MM.1S (cell line): ENCODE measurements around the gene TMOD4.

ENCODE experiments used
- DNase-seq: peaks from one replicate; pipeline ENCODE4 v3.0.0-alpha.2; 2015
- H2AFZ ChIP-seq: fragments of 300-600 bp; sonication (generic); 2 replicates; pipeline ENCODE4 v1.6.0; 2016; ENCODE audit warnings: antibody characterized with exemption, low read length
- H3F3A ChIP-seq: fragments of 300-600 bp; sonication (generic); 2 replicates; pipeline ENCODE4 v1.6.1; 2016; ENCODE audit warnings: mild to moderate bottlenecking, antibody characterized with exemption, low read length, moderate library complexity, mixed read lengths; ENCODE audit not compliant: insufficient read depth
- H3K27ac ChIP-seq: fragments of 300-600 bp; sonication (generic); 2 replicates; pipeline ENCODE4 v1.5.1; 2016; ENCODE audit warnings: mild to moderate bottlenecking, low read length
- H3K27me3 ChIP-seq: fragments of 300-600 bp; sonication (generic); replicated peaks from 2 replicates; pipeline ENCODE4 v1.6.0; 2016; ENCODE audit warnings: low read length; ENCODE audit not compliant: insufficient read depth
- H3K36me3 ChIP-seq: fragments of 300-600 bp; sonication (generic); replicated peaks from 2 replicates; pipeline ENCODE4 v1.6.1; 2016; ENCODE audit warnings: mild to moderate bottlenecking, low read length, mixed read lengths; ENCODE audit not compliant: insufficient read depth
- H3K4me1 ChIP-seq: fragments of 300-600 bp; sonication (generic); 2 replicates; pipeline ENCODE4 v1.6.1; 2016; ENCODE audit warnings: low read length, mixed read lengths
- H3K4me2 ChIP-seq: fragments of 300-600 bp; sonication (generic); 2 replicates; pipeline ENCODE4 v1.6.0; 2016; ENCODE audit warnings: low read depth, low read length
- H3K4me3 ChIP-seq: fragments of 300-600 bp; sonication (generic); 2 replicates; pipeline ENCODE4 v1.5.1; 2016; ENCODE audit warnings: low read length, mixed read lengths
- H3K79me2 ChIP-seq: fragments of 300-600 bp; sonication (generic); 2 replicates; pipeline ENCODE4 v1.6.1; 2016; ENCODE audit warnings: mixed run types, low read length, mixed read lengths
- H3K9ac ChIP-seq: fragments of 300-600 bp; sonication (generic); 2 replicates; pipeline ENCODE4 v1.6.1; 2016; ENCODE audit warnings: low read length, mixed read lengths
- H3K9me2 ChIP-seq: fragments of 300-600 bp; sonication (generic); replicated peaks from 2 replicates; pipeline ENCODE4 v1.6.1; 2016; ENCODE audit warnings: mild to moderate bottlenecking, low read length, mixed read lengths; ENCODE audit not compliant: insufficient read depth
- H3K9me3 ChIP-seq: fragments of 300-600 bp; sonication (generic); replicated peaks from 2 replicates; pipeline ENCODE4 v1.6.1; 2016; ENCODE audit warnings: mild to moderate bottlenecking, low read length, mixed read lengths; ENCODE audit not compliant: insufficient read depth
- H4K20me1 ChIP-seq: fragments of 300-600 bp; sonication (generic); 2 replicates; pipeline ENCODE4 v1.6.1; 2016; ENCODE audit warnings: mild to moderate bottlenecking, low read length, moderate library complexity, mixed read lengths; ENCODE audit not compliant: insufficient read depth
- EZH2 ChIP-seq: fragments of 300-600 bp; sonication (generic); optimal IDR thresholded peaks from 2 replicates; pipeline ENCODE3; 2017; ENCODE audit warnings: low read depth, mild to moderate bottlenecking, antibody characterized with exemption, low read length, mixed read lengths
- EZH2phosphoT487 ChIP-seq: fragments of 300-600 bp; sonication (generic); IDR thresholded peaks from 2 replicates; pipeline ENCODE4 v1.6.1; 2018; ENCODE audit warnings: antibody characterized with exemption, low read length
- TF ChIP-seq, protein P1 (sequence below): fragments of 300-600 bp; sonication (generic); IDR thresholded peaks from 2 replicates; pipeline ENCODE4 v1.5.1; 2016; ENCODE audit warnings: antibody characterized with exemption, low read length, mixed read lengths

The TMOD4 gene

DNA sequence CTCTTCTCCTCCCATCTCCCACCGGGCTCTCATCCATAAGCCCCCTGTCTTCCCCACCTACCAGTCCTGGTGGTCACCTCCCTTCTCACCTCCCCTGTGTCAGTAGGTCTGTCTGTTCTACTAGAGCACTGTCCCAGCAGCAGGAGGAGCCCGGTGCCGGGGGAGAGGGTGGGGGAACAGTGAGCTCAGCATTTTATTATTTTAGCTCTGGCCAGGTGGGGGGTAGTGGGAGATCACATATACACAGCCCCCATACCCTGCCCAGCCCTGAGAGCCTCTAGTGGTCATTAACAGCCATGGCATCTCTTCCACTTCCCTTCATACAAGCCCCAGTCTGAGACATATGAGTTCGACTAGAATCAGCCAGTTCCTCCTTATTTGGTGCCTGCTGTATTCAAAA, at the start of gene TMOD4:
Gene TMOD4, minus strand, starts transcription at position 119 of the 400 bp plus-strand sequence. CDS start 1,106 bp downstream, outside the sequence.
- Histone ChIP-seq H3K79me2 (no peaks in the 10 kb centered on the region), H3K9ac (no peak within 1 kb of the TSS), H2AFZ (no peak within 1 kb of the TSS), H3F3A (no peaks in the 10 kb centered on the region; the same call in 1 of the 2 replicates), H3K9me3 (no peaks in the 10 kb centered on the region), H3K27me3 (no peaks in the 10 kb centered on the region), H3K4me3 (no peak within 1 kb of the TSS), H3K9me2 (no peaks in the 10 kb centered on the region), H4K20me1 (no peaks in the 10 kb centered on the region), H3K27ac (no peak within 1 kb of the TSS), H3K4me2 (no peak within 1 kb of the TSS), H3K36me3 (peaks cover 5% of the 10 kb centered on the region; the same call in 1 of the 2 replicates), H3K4me1 (no peaks in the 10 kb centered on the region)
- no peak for DNase-seq
- TF ChIP-seq, protein P1, sequence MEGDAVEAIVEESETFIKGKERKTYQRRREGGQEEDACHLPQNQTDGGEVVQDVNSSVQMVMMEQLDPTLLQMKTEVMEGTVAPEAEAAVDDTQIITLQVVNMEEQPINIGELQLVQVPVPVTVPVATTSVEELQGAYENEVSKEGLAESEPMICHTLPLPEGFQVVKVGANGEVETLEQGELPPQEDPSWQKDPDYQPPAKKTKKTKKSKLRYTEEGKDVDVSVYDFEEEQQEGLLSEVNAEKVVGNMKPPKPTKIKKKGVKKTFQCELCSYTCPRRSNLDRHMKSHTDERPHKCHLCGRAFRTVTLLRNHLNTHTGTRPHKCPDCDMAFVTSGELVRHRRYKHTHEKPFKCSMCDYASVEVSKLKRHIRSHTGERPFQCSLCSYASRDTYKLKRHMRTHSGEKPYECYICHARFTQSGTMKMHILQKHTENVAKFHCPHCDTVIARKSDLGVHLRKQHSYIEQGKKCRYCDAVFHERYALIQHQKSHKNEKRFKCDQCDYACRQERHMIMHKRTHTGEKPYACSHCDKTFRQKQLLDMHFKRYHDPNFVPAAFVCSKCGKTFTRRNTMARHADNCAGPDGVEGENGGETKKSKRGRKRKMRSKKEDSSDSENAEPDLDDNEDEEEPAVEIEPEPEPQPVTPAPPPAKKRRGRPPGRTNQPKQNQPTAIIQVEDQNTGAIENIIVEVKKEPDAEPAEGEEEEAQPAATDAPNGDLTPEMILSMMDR: peak; percentile 51
- TF ChIP-seq EZH2: no peak

DNA sequence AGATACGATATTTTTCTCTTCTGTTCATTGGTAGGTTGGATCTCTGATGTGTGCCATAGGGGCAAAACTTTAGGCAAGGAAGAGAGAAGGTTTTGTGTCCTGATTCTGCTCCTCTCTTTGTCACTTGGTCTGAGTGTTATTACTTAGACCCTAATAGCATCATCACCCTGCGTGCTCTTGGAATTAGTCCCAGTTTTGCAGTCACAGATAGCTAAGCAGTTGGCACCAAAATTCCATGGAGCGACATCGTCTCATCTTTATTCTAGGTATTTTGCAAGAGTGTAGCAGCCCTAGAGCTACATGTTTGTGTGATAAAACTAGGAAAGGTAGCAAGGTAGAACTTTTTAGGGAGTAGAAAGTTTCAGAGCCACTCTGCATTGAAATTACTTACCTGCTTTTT, 46.3 kb upstream of the TMOD4 start:
- no peaks in the 10 kb centered on the region for H3K4me1 ChIP-seq
- no peaks in the 10 kb centered on the region for H4K20me1 ChIP-seq
- H3K9me2 ChIP-seq: no peaks in the 10 kb centered on the region
- no peaks in the 10 kb centered on the region for H3K36me3 ChIP-seq
- H3K27me3 ChIP-seq: no peaks in the 10 kb centered on the region
- peaks cover 63% of the 10 kb centered on the region for H3K79me2 ChIP-seq
- no peaks in the 10 kb centered on the region for H3K9me3 ChIP-seq
- no peak overlapping the region for H3K9ac ChIP-seq
- H3K4me3 ChIP-seq: no peak overlapping the region
- H3F3A ChIP-seq: no peaks in the 10 kb centered on the region
- H3K27ac ChIP-seq: no peak overlapping the region
- no peak for DNase-seq
- TF ChIP-seq EZH2 (no peak), EZH2phosphoT487 (no peak)
- TF ChIP-seq, protein P1: no peak
- H3K4me2 ChIP-seq: no peak overlapping the region
- H2AFZ ChIP-seq: no peak overlapping the region

DNA sequence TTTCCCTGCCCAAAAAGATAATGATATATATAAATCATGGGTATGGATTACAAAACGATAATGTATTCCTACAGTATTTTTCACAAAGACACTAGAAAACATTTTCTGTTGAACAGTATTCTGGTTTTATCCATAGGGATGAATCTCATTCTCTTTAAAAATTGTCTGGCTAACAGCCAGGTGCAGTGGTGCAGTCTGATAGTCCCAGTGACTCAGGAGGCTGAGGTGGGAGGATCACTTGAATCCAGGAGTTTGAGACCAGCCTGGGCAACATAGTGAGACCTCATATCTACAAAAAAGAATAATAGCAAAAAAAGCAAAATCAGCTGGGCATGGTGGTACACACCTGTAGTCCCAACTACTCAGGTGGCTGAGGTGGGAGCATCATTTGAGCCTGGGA, 45.8 kb upstream of the TMOD4 start:
- no peak overlapping the region for H3K4me3 ChIP-seq
- no peaks in the 10 kb centered on the region for H3K27me3 ChIP-seq
- H3F3A ChIP-seq: no peaks in the 10 kb centered on the region
- TF ChIP-seq, protein P1: no peak
- TF ChIP-seq EZH2phosphoT487: no peak
- no peak for TF ChIP-seq EZH2
- H3K79me2 ChIP-seq: peaks cover 67% of the 10 kb centered on the region
- H3K9me3 ChIP-seq: no peaks in the 10 kb centered on the region
- H3K9me2 ChIP-seq: no peaks in the 10 kb centered on the region
- H3K4me2 ChIP-seq: no peak overlapping the region
- no peaks in the 10 kb centered on the region for H3K36me3 ChIP-seq
- H2AFZ ChIP-seq: no peak overlapping the region
- H3K9ac ChIP-seq: no peak overlapping the region
- H4K20me1 ChIP-seq: no peaks in the 10 kb centered on the region
- DNase-seq: no peak
- H3K4me1 ChIP-seq: no peaks in the 10 kb centered on the region
- no peak overlapping the region for H3K27ac ChIP-seq
